HG03280 (cell line): Measurements from ENCODE around the gene AIMP1.
A peak's percentile ranks its signal among the peaks of the same experiment; 100 is the strongest.

ENCODE experiments used
- ATAC-seq: cut with Tn5 transposase; IDR thresholded peaks from one replicate; pipeline ENCODE4 v1.9.1; 2021; ENCODE audit warnings: mild to moderate bottlenecking, moderate library complexity; ENCODE audit not compliant: unreplicated experiment

Gene AIMP1

DNA sequence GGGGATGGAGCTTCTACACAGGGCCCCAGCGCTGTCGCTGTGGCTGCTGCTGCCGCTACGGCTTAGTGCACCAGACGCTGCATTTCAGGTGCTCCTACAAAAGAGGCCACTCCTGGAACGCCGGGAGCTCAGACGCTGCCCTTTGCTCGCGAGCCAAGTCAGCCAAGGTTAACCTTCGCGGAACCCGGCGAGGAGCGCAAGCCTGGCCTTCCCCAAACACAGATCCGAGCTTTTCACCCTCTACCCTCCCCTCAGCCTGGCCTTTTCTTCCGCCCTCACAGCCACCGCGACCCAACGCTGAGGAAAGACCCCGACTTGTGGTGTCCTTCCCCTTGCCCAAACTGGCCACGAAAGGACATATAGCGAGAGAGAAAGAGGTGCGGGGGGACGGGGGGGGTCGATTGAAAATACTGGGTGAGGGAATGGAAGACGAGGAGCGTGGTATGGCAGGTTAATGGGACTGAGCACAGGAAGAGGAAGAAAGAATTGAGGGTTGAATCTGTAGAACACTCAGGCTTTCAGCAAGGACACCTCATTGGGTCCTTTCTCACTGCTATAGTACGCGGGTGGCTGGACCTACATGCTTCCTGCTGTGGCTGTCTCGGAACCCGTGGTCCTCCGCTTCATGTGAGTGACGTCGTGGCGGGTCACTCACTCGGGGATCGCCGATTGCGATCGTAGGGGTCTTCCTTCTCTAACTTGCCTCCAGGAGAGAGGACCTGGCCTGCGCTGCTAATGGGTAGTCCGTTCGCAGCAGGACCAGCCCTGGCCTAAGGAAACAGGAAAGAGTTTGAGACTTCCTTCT, at the start of gene AIMP1, which contains the start of gene TBCK:
Gene AIMP1, plus strand, starts transcription at position 583 of the 805 bp plus-strand sequence. CDS start 8,460 bp downstream, outside the sequence.
Gene TBCK, minus strand, starts transcription at position 242 of the 805 bp plus-strand sequence. CDS start 7,249 bp downstream, outside the sequence.
- ATAC-seq, result peak; percentile 88

DNA sequence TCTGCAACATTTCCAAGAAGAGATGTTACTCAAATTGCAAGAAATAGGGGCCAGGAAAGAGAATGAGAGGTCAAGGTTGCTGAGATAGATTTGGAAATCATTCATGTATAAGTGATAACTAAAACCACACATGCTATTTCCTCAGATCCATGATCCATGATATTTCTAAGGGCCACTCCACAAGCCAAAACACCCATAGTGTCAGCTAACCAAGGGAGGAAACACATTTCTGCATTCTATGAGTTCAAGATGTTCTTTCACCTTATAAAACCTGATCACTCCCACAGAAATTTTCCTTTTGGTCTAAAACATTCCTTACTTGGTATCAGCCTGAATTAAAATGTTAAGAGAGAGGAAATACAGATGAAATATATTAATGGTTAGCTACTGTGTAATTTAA, 47.6 kb upstream of the AIMP1 start:
- no peak for ATAC-seq

DNA sequence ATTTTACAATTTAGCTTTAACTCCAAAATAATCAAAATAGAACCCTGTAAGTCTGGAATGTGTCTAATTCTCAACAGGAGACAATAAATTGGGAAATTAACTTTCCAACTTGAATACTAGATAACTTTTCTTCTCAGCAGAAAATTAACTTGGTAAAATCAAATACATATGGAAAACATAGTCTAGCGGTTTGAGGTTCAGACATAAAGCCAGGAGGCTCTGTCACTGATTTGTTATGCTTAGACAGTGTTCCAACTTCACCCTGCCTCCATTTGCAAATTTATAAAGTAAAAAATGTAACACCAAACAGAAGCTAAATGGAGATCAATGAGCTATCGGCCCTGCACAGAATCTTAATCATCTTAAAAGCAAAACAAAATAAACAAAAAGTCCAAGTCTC, 46.6 kb upstream of the AIMP1 start:
- ATAC-seq, result no peak

DNA sequence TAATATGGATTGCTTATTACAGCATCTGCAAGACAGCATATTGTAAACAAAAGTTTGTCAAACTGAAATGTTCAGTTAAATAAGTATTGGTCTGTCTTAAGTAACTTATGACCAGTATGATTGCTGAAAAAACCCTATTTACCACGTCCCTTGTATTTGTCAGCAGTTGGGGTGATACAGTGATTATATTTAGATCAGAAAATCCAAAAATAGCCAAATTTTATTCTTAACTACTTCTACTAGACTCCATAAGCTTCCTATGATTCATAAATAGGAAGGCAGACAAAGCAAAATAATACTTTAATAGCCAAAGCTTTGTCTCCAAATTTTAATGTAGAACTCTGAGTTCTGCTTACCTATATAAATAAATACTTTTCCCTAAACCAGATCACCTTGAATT, 45.6 kb upstream of the AIMP1 start:
- no peak for ATAC-seq

DNA sequence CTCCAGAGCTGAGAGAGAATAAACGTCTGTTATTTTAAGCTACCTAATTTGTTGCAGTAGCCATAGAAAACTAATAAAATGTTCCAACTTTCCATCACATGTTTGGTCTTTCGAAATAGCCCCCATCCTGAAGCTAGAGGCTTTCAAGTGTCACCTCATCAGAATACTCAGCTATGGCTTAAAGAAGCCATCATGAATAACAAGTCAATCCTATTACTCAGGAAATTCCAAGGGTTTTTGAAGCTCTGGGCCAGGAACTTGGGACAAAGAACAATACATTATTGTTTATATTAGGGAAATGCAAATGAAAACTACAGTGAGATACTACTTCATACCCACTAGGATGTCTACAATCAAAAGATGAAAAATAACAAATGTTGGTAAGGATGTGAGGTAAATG, 42.5 kb upstream of the AIMP1 start:
- no peak for ATAC-seq

DNA sequence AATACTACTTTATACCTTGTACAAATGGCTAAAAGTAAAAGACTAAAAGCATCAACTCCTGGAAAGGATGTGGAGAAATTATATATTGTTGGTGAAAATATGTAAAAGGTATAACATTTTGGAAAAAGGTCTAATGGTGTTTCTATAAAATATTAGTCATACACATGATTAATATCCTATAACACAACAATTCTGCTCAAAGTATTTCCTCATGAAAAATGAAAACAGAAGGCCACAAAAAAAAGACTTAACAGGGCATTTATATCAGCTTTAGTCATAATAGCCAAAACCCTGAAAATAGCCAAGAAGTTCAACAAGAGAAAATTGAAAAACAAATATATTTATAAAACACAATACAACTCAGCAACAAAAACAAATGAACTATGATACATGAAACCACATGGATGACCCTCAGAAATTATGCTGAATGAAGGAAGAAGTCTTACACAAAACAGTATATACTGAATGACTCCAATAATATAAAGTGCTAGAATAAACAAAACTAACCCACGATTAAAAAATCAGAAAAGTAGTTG, 39.1 kb upstream of the AIMP1 start:
- ATAC-seq, result no peak

DNA sequence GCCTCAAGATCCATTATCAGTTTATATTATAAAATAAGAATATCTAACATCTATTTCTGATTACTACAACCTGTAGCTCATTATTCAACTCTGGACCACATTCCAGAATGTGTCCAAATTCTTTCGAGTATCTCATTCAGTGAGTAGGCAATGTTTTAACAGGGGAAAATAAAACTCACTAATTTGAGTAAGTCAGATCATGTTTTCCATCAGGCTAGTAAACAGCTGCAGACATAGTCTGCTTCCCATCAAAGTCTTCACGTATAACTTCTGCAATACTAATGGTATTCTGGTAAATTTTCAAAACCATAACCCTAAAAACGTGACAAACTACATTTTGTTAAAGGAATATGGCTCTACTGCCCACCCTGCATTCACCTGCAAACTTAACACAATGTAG, 32.1 kb upstream of the AIMP1 start:
- no peak for ATAC-seq

DNA sequence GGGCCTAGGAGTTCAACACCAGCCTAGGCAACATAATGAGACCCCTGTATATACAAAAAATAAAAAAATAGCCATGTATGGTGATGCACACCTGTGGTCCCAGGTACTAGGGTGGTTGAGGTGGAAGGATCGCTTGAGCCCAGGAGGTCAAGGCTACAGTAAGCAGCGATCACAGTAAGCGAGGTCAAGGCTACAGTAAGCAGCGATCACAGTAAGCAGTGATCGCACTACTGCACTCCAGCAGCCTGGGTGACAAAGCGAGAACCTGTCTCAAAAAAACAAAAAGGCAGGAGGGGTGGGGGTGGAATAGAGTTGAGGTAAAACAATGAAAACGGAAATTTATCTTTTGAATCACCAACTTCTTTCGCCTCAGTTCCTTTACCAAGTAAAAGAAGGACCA, 29.7 kb upstream of the AIMP1 start:
- ATAC-seq, result no peak

DNA sequence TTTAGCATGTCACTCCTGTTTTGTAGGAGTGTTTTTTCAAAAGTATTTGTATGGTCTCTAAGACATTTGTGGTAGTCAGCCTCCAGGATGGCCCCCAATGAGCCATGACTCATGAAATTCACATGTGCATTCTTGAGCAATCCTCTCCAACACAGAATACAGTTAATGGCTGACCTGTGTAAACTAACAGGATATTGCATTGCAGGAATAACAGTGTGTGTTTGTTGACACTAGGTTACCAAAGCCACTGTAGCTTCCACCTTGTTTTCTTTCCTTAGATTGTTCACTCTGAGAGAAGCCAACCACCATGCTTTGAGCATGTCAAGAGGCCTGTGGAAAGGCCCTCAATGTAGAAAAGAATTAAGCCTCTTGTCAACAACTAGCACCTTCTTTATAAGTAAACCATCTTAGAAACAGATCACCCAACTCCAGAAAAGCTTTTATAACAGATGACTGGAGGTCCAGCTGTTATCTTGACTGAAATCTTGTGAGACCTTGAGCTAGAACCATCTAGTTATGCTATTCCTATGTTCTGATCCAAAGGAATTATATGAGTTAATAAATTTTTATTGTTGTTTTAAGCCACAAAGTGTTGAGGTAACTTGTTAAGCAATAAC, 28.9 kb upstream of the AIMP1 start:
- no peak for ATAC-seq

DNA sequence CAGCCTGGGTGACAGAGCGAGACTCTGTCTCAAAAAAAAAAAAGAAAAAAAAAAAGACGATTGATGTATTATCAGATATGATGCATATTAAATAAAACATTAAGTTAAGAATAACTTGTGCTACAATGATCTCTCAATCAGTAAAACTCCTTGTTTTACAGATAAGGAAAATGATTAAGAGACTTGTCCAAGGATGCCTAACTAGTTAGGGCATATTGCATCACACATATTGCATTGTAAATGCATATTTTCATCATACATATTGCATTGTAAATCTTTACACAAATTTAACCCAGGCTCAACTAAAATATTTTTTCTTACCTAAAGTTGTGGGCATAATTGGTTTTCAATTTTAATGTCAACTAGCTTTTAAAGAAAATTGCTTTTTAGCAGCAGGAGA, 26.6 kb upstream of the AIMP1 start:
- ATAC-seq, result no peak

DNA sequence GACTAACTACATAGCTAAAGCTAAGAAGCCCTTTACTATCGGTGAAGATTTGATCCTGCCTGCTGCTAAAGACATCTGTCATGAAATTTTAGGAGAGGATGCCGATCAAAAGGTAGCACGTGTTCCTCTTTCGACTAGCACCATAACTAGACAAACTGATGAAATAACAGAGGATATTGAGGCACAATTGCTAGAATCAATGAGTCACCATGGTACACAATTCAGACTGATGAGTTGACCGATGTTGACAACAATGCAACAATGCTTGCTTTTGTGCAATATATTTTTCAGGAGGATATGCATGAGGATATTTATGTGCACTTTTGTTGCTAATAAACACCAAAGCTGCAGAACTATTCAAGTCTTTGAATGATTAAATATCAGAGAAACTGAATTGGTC, 24.7 kb upstream of the AIMP1 start:
- ATAC-seq, result no peak

DNA sequence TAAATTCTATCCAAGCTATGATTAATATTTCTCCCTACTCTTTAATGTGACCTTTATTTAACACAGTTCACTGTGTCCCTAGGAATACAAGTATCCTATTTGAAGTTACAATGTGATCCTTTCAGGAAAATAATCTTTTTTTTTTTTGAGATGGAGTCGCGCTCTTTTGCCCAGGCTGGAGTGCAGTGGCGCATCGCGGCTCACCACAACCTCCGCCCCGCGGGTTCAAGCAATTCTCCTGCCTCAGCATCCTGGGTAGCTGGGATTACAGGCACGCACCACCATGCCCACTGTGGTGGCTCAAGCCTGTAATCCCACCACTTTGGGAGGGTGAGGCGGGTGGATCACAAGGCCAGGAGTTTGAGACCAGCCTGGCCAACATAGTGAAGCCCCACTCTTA, 22.3 kb upstream of the AIMP1 start:
- no peak for ATAC-seq

DNA sequence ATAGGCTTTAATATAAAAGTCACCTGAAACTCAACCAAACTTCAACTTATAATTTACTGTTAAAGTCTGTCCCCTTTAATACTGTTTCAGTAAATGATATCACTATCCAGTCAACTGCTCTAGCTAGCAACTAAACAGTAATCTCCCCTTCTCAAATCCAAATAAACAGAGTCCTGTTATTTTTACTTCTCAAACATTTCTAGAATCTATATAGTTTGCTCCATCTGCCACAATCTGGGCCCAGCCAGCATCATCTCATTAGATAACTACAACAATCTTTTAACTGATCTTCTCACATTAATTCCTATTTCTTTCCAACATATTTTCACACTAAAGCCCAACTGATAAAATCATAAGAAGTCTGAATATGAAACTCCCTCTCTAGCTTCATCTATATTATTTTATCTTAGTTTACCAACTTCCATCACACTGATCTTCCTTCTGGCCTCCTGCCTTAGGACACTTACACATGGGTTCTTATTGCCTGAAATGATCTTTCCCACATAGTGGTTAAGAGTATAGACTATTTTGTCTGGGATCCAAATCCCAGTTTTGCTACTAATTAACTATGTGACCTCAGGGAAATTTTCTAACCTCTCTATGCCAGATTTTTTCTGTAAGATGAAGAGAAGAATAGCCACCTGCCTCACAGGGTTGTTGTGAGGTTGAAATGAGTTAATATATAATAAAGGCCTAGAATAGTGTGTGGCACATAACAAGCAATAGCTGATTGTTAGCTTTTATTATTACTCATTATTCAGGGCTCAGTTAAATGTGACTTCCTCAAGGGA, 18.9 kb upstream of the AIMP1 start:
- no peak for ATAC-seq

DNA sequence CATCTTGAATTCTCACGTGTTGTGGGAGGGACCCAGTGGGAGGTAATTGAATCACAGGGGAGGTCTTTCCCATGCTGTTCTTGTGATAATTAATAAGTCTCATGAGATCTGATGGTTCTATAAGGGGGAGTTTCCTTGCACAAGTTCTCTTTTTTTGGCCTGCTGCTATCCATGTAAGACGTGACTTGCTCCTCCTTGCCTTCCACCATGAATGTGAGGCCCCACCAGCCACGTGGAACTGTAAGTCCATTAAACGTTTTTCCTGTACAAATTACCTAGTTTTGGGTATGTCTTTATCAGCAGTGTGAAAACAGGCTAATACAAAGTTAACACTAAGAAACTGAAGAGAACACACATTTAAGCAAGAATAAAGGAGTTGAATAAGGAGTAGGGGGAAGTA, 16.4 kb upstream of the AIMP1 start:
- no peak for ATAC-seq

DNA sequence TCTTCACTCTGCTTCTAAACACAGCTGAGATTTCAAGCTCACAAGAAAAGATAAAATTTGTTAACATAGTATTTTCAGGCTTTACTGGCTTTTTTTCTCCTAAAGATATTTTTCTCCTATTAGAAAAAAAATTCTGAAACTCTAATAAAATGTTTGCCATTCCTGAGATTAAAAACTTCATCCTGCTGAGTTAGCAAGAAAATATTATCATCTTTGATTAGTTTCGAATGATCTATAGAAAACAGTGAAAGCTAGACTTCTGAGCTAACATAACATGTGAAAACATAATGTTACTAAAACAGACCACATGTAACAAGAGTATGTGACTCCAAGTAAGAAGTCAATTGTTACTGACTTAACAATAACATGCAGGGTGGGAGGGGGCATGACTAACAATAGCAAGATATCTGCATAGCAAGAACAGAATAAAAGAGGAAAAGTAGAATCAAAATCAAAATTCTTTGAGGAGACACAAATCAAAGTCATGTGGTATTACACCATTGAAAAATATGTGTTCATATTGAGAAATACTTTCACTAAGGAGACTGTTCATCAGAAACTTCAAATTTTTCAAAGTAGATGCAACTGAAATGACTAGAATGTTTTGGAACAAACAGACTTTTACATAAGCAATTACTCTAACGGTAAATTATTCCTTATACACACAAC, 14.8 kb upstream of the AIMP1 start:
- ATAC-seq, result no peak

DNA sequence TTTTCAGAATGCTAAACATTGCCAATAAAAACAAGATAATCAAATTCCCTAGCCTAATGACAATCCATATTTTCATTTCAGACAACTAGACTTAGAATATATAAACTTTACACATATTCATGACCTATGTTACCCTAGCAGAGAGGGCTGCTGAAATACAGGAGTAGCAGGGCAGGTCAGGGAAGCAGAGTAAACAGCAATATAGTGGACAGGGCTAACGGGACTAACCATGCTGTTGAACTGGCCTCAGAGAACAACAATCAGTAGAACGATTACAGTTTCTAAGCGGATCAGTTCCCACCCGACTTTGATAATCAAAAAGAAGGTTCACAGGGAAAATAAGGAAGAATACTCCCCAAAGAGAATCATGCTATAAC, 14.3 kb upstream of the AIMP1 start:
- ATAC-seq, result no peak

DNA sequence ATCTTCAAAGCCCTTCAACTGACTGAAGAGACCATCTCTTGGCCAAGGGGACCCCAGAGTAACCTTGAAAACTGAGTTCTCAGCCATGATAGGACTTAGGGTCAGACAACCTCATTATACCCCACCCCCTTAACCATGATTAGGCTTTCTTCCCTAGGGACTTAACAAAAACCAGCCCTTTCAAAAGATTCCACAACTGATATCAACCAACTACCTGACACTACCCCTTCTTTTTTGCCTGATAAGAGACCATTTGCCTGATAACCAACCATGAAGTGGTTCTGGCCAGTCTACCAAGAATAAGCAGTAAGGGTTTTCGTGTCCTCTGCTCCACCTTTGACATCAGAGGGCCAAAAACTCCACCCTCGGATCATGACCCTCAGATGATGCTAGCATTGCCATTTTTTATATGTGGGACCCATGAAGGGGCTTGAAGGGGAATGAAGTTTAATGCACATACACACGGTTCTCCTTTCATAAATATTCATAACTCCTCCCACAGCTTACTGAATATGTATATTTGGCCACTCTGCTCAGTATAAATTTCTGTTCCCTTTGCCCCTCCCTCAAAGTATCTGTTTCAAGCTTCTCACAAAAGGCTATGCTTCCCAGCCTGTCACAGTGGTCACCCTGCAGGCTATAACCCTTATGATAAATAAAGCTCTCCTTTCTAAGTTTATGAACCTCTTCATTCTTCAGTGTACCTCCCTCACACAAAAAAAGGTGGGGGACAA, 12.6 kb upstream of the AIMP1 start:
- no peak for ATAC-seq

DNA sequence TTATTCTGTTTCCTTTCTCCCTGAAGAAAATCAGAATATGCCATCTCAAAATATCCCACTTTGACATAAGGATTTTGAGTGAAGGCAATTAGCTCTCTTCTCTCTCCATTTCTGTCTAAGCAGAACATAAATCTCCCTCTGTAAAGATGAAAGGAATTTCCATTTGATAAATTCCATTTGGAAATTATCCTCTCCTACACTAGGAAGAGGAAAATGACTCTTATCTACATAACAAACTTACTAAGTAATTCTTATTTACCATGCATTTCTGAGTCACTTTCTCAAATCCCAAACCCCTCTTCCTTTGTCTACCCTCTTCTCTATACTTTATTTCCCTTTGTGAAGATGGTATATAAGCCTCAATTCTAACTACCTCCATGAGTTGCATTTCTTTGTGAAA, 11.7 kb upstream of the AIMP1 start:
- no peak for ATAC-seq

DNA sequence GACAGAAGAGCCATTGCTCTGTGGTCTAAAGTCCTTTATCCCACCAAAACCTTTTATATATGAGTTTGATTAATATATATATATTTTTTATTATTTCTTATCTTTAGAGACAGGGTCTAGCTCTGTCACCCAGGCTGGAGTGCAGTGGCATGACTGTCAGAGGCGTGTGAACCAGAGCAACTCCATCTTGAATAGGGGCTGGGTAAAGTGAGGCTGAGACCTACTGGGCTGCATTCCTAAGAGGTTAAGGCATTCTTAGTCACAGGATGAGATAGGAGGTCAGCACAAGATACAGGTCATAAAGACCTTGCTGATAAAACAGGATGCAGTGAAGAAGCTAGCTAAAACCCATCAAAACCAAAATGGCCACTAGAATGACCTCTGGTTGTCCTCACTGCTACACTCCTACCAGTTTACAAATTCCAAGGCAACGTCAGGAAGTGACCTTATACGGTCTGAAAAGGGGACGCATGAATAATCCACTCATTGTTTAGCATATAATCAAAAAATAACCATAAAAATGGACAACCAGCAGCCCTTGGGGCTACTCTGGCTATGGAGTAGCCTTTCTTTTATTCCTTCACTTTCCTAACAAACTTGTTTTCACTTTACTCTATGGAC, 10.8 kb upstream of the AIMP1 start:
- no peak for ATAC-seq

DNA sequence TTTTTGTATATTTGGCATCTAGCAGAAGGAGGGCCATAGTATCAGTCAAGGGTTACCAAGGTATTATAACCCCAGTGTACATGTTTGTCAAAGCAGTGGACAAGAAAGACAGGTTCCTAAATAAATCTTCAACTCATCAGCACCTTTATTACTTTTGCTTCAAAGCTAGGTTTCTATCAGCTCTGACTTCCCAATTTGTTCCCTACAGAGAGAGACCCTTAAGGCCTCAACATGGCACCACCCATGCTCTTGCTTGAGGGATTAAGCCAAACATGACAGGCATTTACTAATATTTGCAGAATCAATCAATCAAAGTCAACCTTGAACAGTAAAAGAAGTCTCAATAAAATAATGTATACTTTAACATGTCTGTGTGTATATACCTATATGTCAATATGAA, 9.8 kb upstream of the AIMP1 start:
- ATAC-seq, result no peak
